MM.1S (cell line): Measurements from ENCODE around the gene POLN.

Source experiments
- EZH2 ChIP-seq: fragments of 300-600 bp; sonication (generic); optimal IDR thresholded peaks from 2 replicates; pipeline ENCODE3; 2017; ENCODE audit warnings: low read depth, mild to moderate bottlenecking, antibody characterized with exemption, low read length, mixed read lengths
- EZH2phosphoT487 ChIP-seq: fragments of 300-600 bp; sonication (generic); IDR thresholded peaks from 2 replicates; pipeline ENCODE4 v1.6.1; 2018; ENCODE audit warnings: antibody characterized with exemption, low read length
- TF ChIP-seq, protein P1 (sequence below): fragments of 300-600 bp; sonication (generic); IDR thresholded peaks from 2 replicates; pipeline ENCODE4 v1.5.1; 2016; ENCODE audit warnings: antibody characterized with exemption, low read length, mixed read lengths

DNA sequence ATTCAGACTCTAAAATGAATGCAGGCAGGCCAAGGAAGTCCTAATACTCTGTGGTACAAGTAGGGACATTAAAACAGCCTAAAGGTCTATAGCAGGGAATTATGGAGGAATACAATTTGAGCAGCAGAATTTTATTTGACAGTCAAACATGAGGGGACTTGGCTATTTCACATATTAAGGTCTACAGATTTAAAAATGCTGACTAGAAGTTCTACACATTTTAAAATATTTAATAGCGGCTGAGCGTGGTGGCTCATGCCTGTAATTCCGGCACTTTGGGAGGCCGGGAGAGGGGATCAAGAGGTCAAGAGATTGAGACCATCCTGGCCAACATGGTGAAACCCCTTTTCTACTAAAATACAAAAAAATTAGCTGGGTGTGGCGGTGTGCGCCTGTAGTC, 10.8 kb downstream of the POLN start:
- TF ChIP-seq, protein P1, sequence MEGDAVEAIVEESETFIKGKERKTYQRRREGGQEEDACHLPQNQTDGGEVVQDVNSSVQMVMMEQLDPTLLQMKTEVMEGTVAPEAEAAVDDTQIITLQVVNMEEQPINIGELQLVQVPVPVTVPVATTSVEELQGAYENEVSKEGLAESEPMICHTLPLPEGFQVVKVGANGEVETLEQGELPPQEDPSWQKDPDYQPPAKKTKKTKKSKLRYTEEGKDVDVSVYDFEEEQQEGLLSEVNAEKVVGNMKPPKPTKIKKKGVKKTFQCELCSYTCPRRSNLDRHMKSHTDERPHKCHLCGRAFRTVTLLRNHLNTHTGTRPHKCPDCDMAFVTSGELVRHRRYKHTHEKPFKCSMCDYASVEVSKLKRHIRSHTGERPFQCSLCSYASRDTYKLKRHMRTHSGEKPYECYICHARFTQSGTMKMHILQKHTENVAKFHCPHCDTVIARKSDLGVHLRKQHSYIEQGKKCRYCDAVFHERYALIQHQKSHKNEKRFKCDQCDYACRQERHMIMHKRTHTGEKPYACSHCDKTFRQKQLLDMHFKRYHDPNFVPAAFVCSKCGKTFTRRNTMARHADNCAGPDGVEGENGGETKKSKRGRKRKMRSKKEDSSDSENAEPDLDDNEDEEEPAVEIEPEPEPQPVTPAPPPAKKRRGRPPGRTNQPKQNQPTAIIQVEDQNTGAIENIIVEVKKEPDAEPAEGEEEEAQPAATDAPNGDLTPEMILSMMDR: no peak
- TF ChIP-seq EZH2: no peak
- no peak for TF ChIP-seq EZH2phosphoT487
